HepG2 (cell line): ENCODE data around the gene TACO1. TPM values are rescaled to one million over a fixed set of nuclear protein-coding genes. Genes with fewer than 3 reads are reported as not detected.

Source experiments
- ATAC-seq: fragments of 200-7000 bp; cut with Tn5 transposase; 3 replicates; pipeline ENCODE4 v1.9.1; 2020; ENCODE audit warnings: mild to moderate bottlenecking, moderate library complexity
- BruUV-seq: library from RNA; stranded (reverse); fragments of 400-500 nt; replicated peaks from 2 replicates; lab custom pipeline; 2021; lab: Mats Ljungman, UMichigan
- CTCF ChIA-PET: fragments of 300-600 bp; formaldehyde crosslinking; extraction: SDS; loops from one replicate; lab custom pipeline; 2021; ENCODE audit warnings: low total read pairs, inconsistent platforms, low intra/inter-chr PET ratio; lab: Yijun Ruan, JAX
- POLR2A ChIA-PET: fragments of 350-600 bp; sonication (Branson Sonifier 250); formaldehyde crosslinking; loops from one replicate; lab custom pipeline; 2020; ENCODE audit warnings: antibody characterized with exemption, inconsistent platforms; lab: Yijun Ruan, JAX
- DNase-seq: peaks from one replicate; pipeline ENCODE4 v3.0.0-alpha.2; 2015; ENCODE audit warnings: low spot score
- FAIRE-seq: peaks from 3 replicates; lab custom pipeline; 2011; peaks lifted over from hg19 to GRCh38; lab: Jason Lieb, UNC
- H2AFZ ChIP-seq: one replicate; pipeline ENCODE4 v1.6.1; 2011; ENCODE audit warnings: low read length, inconsistent platforms
- H3K27ac ChIP-seq: fragments of 300-600 bp; 3 replicates; pipeline ENCODE4 v1.8.0; 2011; ENCODE audit warnings: mixed run types, mild to moderate bottlenecking, mixed read lengths, low read length, inconsistent platforms; ENCODE audit not compliant: insufficient read depth; ENCODE audit errors: extremely low read length
- H3K27me3 ChIP-seq, 2 experiments: fragments of 200-600 bp in 1 of 2; 2 replicates in 1 of 2; 3 replicates in 1 of 2; pipeline versions ENCODE4 v1.6.0 to v1.8.0; 2011; ENCODE audit warnings: low read length in 2 of 2, mild to moderate bottlenecking in 2 of 2, moderate library complexity in 2 of 2, inconsistent platforms in 1 of 2; ENCODE audit not compliant: insufficient read depth in 2 of 2, control insufficient read depth in 1 of 2
- H3K36me3 ChIP-seq, 2 experiments: fragments of 200-600 bp in 1 of 2; replicated peaks in 1 of 2; 2 replicates in 1 of 2; 3 replicates in 1 of 2; pipeline versions ENCODE4 v1.5.1 to v1.8.0; 2011; ENCODE audit warnings: low read length in 2 of 2, inconsistent platforms in 1 of 2; ENCODE audit not compliant: insufficient read depth in 2 of 2, control insufficient read depth in 1 of 2
- H3K4me1 ChIP-seq: 2 replicates; pipeline ENCODE4 v1.5.1; 2012; ENCODE audit warnings: low read length, inconsistent platforms; ENCODE audit not compliant: insufficient read depth
- H3K4me2 ChIP-seq: 2 replicates; pipeline ENCODE4 v1.6.0; 2011; ENCODE audit warnings: low read depth, low read length, inconsistent platforms
- H3K4me3 ChIP-seq, 3 experiments: fragments of 200-600 bp in 1 of 3; sonication (generic), shearing (Covaris generic) in 1 of 3; replicated peaks in 1 of 3; 2 replicates each; pipeline ENCODE4 v1.5.1; 2011 to 2016; ENCODE audit warnings: low read length in 3 of 3, inconsistent platforms in 2 of 3, low read depth in 2 of 3, mild to moderate bottlenecking in 2 of 3, control low read depth in 1 of 3, mixed read lengths in 1 of 3; ENCODE audit not compliant: insufficient read depth in 1 of 3
- H3K79me2 ChIP-seq: one replicate; pipeline ENCODE4 v1.6.1; 2011; ENCODE audit warnings: low read length, inconsistent platforms; ENCODE audit not compliant: insufficient read depth
- H3K9ac ChIP-seq: 2 replicates; pipeline ENCODE4 v1.6.0; 2011; ENCODE audit warnings: mild to moderate bottlenecking, low read depth, low read length, inconsistent platforms; ENCODE audit not compliant: insufficient read depth
- H3K9me3 ChIP-seq: 2 replicates; pipeline ENCODE4 v1.5.1; 2012; ENCODE audit warnings: mild to moderate bottlenecking, low read length
- H4K20me1 ChIP-seq: 2 replicates; pipeline ENCODE4 v1.6.0; 2011; ENCODE audit warnings: inconsistent platforms, mild to moderate bottlenecking, low read length, moderate library complexity; ENCODE audit not compliant: insufficient read depth
- BCLAF1 ChIP-seq: fragments of 450-650 bp; IDR thresholded peaks from 2 replicates; pipeline ENCODE4 v1.6.1; 2017; ENCODE audit warnings: mild to moderate bottlenecking
- CEBPB ChIP-seq: IDR thresholded peaks from 2 replicates; pipeline ENCODE4 v1.6.1; 2011; ENCODE audit warnings: low read depth, low read length, improper control_type of control experiment, borderline replicate concordance
- CEBPG ChIP-seq: IDR thresholded peaks from 2 replicates; pipeline ENCODE4 v1.6.1; 2016
- IKZF5 ChIP-seq: IDR thresholded peaks from 2 replicates; pipeline ENCODE4 v1.6.1; 2018; ENCODE audit warnings: missing genetic modification reagents, mild to moderate bottlenecking, missing compliant biosample characterization
- MIER3 ChIP-seq: IDR thresholded peaks from 2 replicates; pipeline ENCODE4 v1.6.1; 2016; ENCODE audit warnings: missing compliant biosample characterization, borderline replicate concordance
- WGBS: methylation state at CpG from one replicate; pipeline ENCODE4 v1.1.6; 2017; ENCODE audit warnings: low lambda C conversion rate; 5-methylcytosine and 5-hydroxymethylcytosine counted together
- in situ Hi-C: cut with HindIII; loops from 2 replicates; pipeline ENCODE4 v1.10.0; 2017; ENCODE audit warnings: low pct_unique_long_range_greater_than_20kb; ENCODE audit not compliant: extremely low pct_ligation_motif_present
- intact Hi-C: fragments of 100-400 bp; cut with micrococcal nuclease; formaldehyde crosslinking; loops from one replicate; pipeline ENCODE4 v1.10.0; 2022; ENCODE audit not compliant: unreplicated experiment
- polyA plus RNA-seq, 8 experiments: library from polyadenylated mRNA; depleted of rRNA in 3 of 8; stranded (reverse) in 7 of 8; unstranded in 1 of 8; fragments of >200 nt; fragmentation: Illumina TruSeq in 4 of 8; extraction: Trizol in 4 of 8; gene quantifications; 2 replicates each; pipeline versions ENCODE4 v1.2.1 to v1.2.3, GENCODE V29; 2011 to 2016; ENCODE audit warnings: low read depth in 4 of 8, missing spikeins in 1 of 8, mixed read lengths in 1 of 8; ENCODE audit not compliant: insufficient read depth in 1 of 8
- total RNA-seq, 5 experiments: library from RNA; depleted of rRNA; stranded (reverse); fragments of >200 nt; fragmentation: Illumina TruSeq; extraction: Trizol; gene quantifications; 2 replicates each; pipeline ENCODE4 v1.2.3, GENCODE V29; 2016; ENCODE audit warnings: low read depth in 1 of 5

Gene TACO1
- total and polyA plus RNA-seq, 2 of the 13 experiments (the other 11 are each of a cell fraction or from before 2014, with no cell fraction given): 34.7 to 53.6 TPM

- ATAC-seq (no peak), DNase-seq (no peak), FAIRE-seq (no peak)
- H3K27me3 ChIP-seq: no peaks in the 10 kb centered on the region
- 69% methylated on average over 3 of the region's 3 CpGs for WGBS
- ChIA-PET POLR2A (no interaction called here), CTCF (no interaction called here)
- BruUV-seq: no TSS peak
- in situ Hi-C loops (no loop called here), intact Hi-C loops (no loop called here)
- H3K9ac ChIP-seq: no peak overlapping the region
- H3K4me1 ChIP-seq: no peaks in the 10 kb centered on the region
- H3K4me2 ChIP-seq: no peak overlapping the region
- no peak overlapping the region for H3K27ac ChIP-seq
- H3K79me2 ChIP-seq: no peaks in the 10 kb centered on the region
- no peak overlapping the region for H3K4me3 ChIP-seq
- TF ChIP-seq MIER3 (CRISPR knock-in tag) (no peak), CEBPB (peak; percentile 69; the same call in 1 of the 2 replicates), BCLAF1 (no peak), IKZF5 (CRISPR knock-in tag) (no peak), CEBPG (CRISPR knock-in tag) (peak; percentile 32; the same call in 1 of the 2 replicates)
- H2AFZ ChIP-seq: no peak overlapping the region
- no peaks in the 10 kb centered on the region for H3K9me3 ChIP-seq
- peaks cover 12 to 38% of the 10 kb centered on the region in 2 experiments; a peak in 4 of 5 replicates for H3K36me3 ChIP-seq
- no peaks in the 10 kb centered on the region for H4K20me1 ChIP-seq
Measured at GRCh38 chr17:63652106-63652505, 51.4 kb downstream of the TACO1 start.
